ENCODE measurements around the gene IQCK. TPM values are rescaled to one million over a fixed set of nuclear protein-coding genes. Genes with fewer than 3 reads are reported as not detected.
A peak's percentile ranks its signal among the peaks of the same experiment; 100 is the strongest.

IQCK gene
- total RNA-seq, 2 donors from 2014 or later, result 26.0 to 42.2 TPM

- no peak for DNase-seq (ENCODE audit: low spot score)
- 0% methylated on average over 21 of the region's 21 CpGs for WGBS
- TF ChIP-seq POLR2AphosphoS5 (IDR thresholded peaks at IDR 0.05) (no peak), POLR2A (IDR thresholded peaks at IDR 0.05) (no peak), CTCF (IDR thresholded peaks at IDR 0.05) (no peak)
- H3K4me3 ChIP-seq, result peak overlapping the region; percentile 95 to 98
- peak overlapping the region; percentile 67 to 69 for H3K27ac ChIP-seq
- peaks cover 3 to 5% of the 10 kb centered on the region in 2 donors for H3K36me3 ChIP-seq
- H3K9me3 ChIP-seq, result no peaks in the 10 kb centered on the region
- intact Hi-C loops (cut with DNase I), result loop anchor here (5.0 to 10.0 kb wide), 2 partner anchors 114 to 164 kb away; partner anchors contain the start of gene GPRC5B
- H3K4me1 ChIP-seq (replicated peaks), result no peaks in the 10 kb centered on the region
- H3K27me3 ChIP-seq (replicated peaks; ENCODE audit: insufficient read depth), result no peaks in the 10 kb centered on the region
These were observed 524 bp downstream of the IQCK start for GRCh38 chr16:19718624-19718965.

- Histone ChIP-seq H3K27me3 (replicated peaks; ENCODE audit: insufficient read depth) (no peaks in the 10 kb centered on the region), H3K36me3 (no peaks in the 10 kb centered on the region), H3K4me3 (no peak overlapping the region), H3K4me1 (replicated peaks) (no peaks in the 10 kb centered on the region), H3K27ac (no peak overlapping the region), H3K9me3 (no peaks in the 10 kb centered on the region)
- WGBS, result 87% methylated on average over 11 of the region's 11 CpGs
- intact Hi-C loops (cut with DNase I), result no loop called here
- DNase-seq (ENCODE audit: low spot score), result no peak
- TF ChIP-seq POLR2AphosphoS5 (IDR thresholded peaks at IDR 0.05), result no peak
- no peak for TF ChIP-seq CTCF (IDR thresholded peaks at IDR 0.05)
- no peak for TF ChIP-seq POLR2A (IDR thresholded peaks at IDR 0.05)
These were observed 4.3 kb downstream of the IQCK start for GRCh38 chr16:19722269-19722952.

- WGBS, result 85% methylated on average over 7 of the region's 7 CpGs
- H3K27me3 ChIP-seq (replicated peaks; ENCODE audit: insufficient read depth), result no peaks in the 10 kb centered on the region
- TF ChIP-seq CTCF (IDR thresholded peaks at IDR 0.05), result no peak
- TF ChIP-seq POLR2AphosphoS5 (IDR thresholded peaks at IDR 0.05), result no peak
- no peak for TF ChIP-seq POLR2A (IDR thresholded peaks at IDR 0.05)
- intact Hi-C loops (cut with DNase I), result no loop called here
- no peak overlapping the region for H3K4me3 ChIP-seq
- no peaks in the 10 kb centered on the region for H3K36me3 ChIP-seq
- H3K27ac ChIP-seq, result no peak overlapping the region
- H3K4me1 ChIP-seq (replicated peaks), result no peaks in the 10 kb centered on the region
- DNase-seq (ENCODE audit: low spot score), result no peak
- H3K9me3 ChIP-seq, result no peaks in the 10 kb centered on the region
These were observed 4.9 kb downstream of the IQCK start for GRCh38 chr16:19722981-19723380.

- Histone ChIP-seq H3K4me1 (replicated peaks) (no peaks in the 10 kb centered on the region), H3K36me3 (no peaks in the 10 kb centered on the region), H3K4me3 (no peak overlapping the region), H3K9me3 (no peaks in the 10 kb centered on the region), H3K27ac (no peak overlapping the region), H3K27me3 (replicated peaks; ENCODE audit: insufficient read depth) (no peaks in the 10 kb centered on the region)
- DNase-seq (ENCODE audit: low spot score), result no peak
- 91% methylated on average over 3 of the region's 3 CpGs for WGBS
- no peak for TF ChIP-seq POLR2A (IDR thresholded peaks at IDR 0.05)
- TF ChIP-seq CTCF (IDR thresholded peaks at IDR 0.05), result no peak
- no peak for TF ChIP-seq POLR2AphosphoS5 (IDR thresholded peaks at IDR 0.05)
- intact Hi-C loops (cut with DNase I), result no loop called here
These were observed 10.5 kb downstream of the IQCK start for GRCh38 chr16:19728636-19728965.

- Histone ChIP-seq H3K4me3 (no peak overlapping the region), H3K9me3 (no peaks in the 10 kb centered on the region)
- TF ChIP-seq CTCF (IDR thresholded peaks at IDR 0.05), result no peak
- TF ChIP-seq POLR2AphosphoS5 (IDR thresholded peaks at IDR 0.05), result no peak
- TF ChIP-seq POLR2A (IDR thresholded peaks at IDR 0.05), result no peak
These were observed 15.5 kb downstream of the IQCK start for GRCh38 chr16:19733551-19733950.

More at GRCh38 chr16:19733551-19733950, 15.5 kb downstream of the IQCK start:
- H3K27me3 ChIP-seq (replicated peaks; ENCODE audit: insufficient read depth), result no peaks in the 10 kb centered on the region
- intact Hi-C loops (cut with DNase I), result no loop called here
- no peaks in the 10 kb centered on the region for H3K4me1 ChIP-seq (replicated peaks)
- 74% methylated on average over 6 of the region's 6 CpGs for WGBS
- no peaks in the 10 kb centered on the region for H3K36me3 ChIP-seq
- DNase-seq (ENCODE audit: low spot score), result no peak
- no peak overlapping the region for H3K27ac ChIP-seq
